Neural progenitor cell (in vitro differentiated cells): ENCODE results near the gene MAGI1. TPM values are rescaled to one million over a fixed set of nuclear protein-coding genes. Genes with fewer than 3 reads are reported as not detected.
A peak's percentile ranks its signal among the peaks of the same experiment; 100 is the strongest.

Source experiments
- DNase-seq: peaks from one replicate; pipeline ENCODE4 v3.0.0-alpha.2; 2016; ENCODE audit warnings: low spot score
- H2AFZ ChIP-seq: fragments of 200-600 bp; sonication (generic); replicated peaks from 2 replicates; pipeline ENCODE4 v1.6.1; 2016; ENCODE audit warnings: antibody characterized with exemption
- H3F3A ChIP-seq: fragments of 200-600 bp; sonication (generic); 2 replicates; pipeline ENCODE4 v1.6.1; 2016; ENCODE audit warnings: antibody characterized with exemption, low read depth
- H3K27ac ChIP-seq: fragments of 200-600 bp; sonication (generic); 2 replicates; pipeline ENCODE4 v1.5.1; 2016; ENCODE audit warnings: mild to moderate bottlenecking
- H3K27me3 ChIP-seq: fragments of 200-600 bp; sonication (generic); 2 replicates; pipeline ENCODE4 v1.6.1; 2016; ENCODE audit warnings: mild to moderate bottlenecking, moderate library complexity
- H3K36me3 ChIP-seq: fragments of 200-600 bp; sonication (generic); 2 replicates; pipeline ENCODE4 v1.5.1; 2016
- H3K4me1 ChIP-seq: fragments of 200-600 bp; sonication (generic); 2 replicates; pipeline ENCODE4 v1.6.1; 2016; ENCODE audit warnings: mixed run types
- H3K4me2 ChIP-seq: fragments of 200-600 bp; sonication (generic); 2 replicates; pipeline ENCODE4 v1.6.1; 2016
- H3K4me3 ChIP-seq: fragments of 200-600 bp; sonication (generic); 2 replicates; pipeline ENCODE4 v1.5.1; 2016
- H3K79me2 ChIP-seq: fragments of 200-600 bp; sonication (generic); 2 replicates; pipeline ENCODE4 v1.6.1; 2016; ENCODE audit warnings: low read depth
- H3K9ac ChIP-seq: fragments of 200-600 bp; sonication (generic); 2 replicates; pipeline ENCODE4 v1.6.1; 2016
- H3K9me3 ChIP-seq: fragments of 200-600 bp; sonication (generic); 2 replicates; pipeline ENCODE4 v1.5.1; 2016; ENCODE audit warnings: low read depth
- H4K20me1 ChIP-seq: fragments of 200-600 bp; sonication (generic); 2 replicates; pipeline ENCODE4 v1.6.1; 2016; ENCODE audit warnings: low read depth
- H3K27ac Mint-ChIP-seq: 3 replicates; pipeline ENCODE4 v1.8.0; 2021; ENCODE audit warnings: mixed read lengths
- H3K27me3 Mint-ChIP-seq: 2 replicates; pipeline ENCODE4 v1.8.0; 2022; ENCODE audit warnings: low read depth, mild to moderate bottlenecking, inconsistent platforms, moderate library complexity, mixed read lengths; ENCODE audit not compliant: insufficient read depth
- H3K36me3 Mint-ChIP-seq: 3 replicates; pipeline ENCODE4 v1.8.0; 2021; ENCODE audit warnings: mixed read lengths
- H3K4me1 Mint-ChIP-seq: 3 replicates; pipeline ENCODE4 v1.8.0; 2021; ENCODE audit warnings: mixed read lengths
- H3K4me3 Mint-ChIP-seq: 3 replicates; pipeline ENCODE4 v1.8.0; 2021; ENCODE audit warnings: mild to moderate bottlenecking, moderate library complexity, mixed read lengths
- H3K9me3 Mint-ChIP-seq: 3 replicates; pipeline ENCODE4 v1.8.0; 2020; ENCODE audit warnings: mixed read lengths
- EZH2 ChIP-seq: fragments of 200-600 bp; sonication (generic); IDR thresholded peaks from 2 replicates; pipeline ENCODE4 v1.6.1; 2017; ENCODE audit warnings: antibody characterized with exemption, mild to moderate bottlenecking, moderate library complexity
- EZH2phosphoT487 ChIP-seq: fragments of 200-600 bp; sonication (generic); IDR thresholded peaks from 2 replicates; pipeline ENCODE4 v1.6.1; 2017; ENCODE audit warnings: antibody characterized with exemption
- total RNA-seq: library from RNA; depleted of rRNA; stranded (reverse); fragments of >200 nt; gene quantifications from 2 replicates; pipeline ENCODE4 v1.2.3, GENCODE V29; 2015; ENCODE audit warnings: low replicate concordance
- TF ChIP-seq, protein P1 (sequence below): fragments of 200-600 bp; sonication (generic); IDR thresholded peaks from 2 replicates; pipeline ENCODE4 v1.5.1; 2017; ENCODE audit warnings: antibody characterized with exemption, mild to moderate bottlenecking

The MAGI1 gene
- total RNA-seq, 1 donor from 2014 or later: 40.6 TPM

DNA sequence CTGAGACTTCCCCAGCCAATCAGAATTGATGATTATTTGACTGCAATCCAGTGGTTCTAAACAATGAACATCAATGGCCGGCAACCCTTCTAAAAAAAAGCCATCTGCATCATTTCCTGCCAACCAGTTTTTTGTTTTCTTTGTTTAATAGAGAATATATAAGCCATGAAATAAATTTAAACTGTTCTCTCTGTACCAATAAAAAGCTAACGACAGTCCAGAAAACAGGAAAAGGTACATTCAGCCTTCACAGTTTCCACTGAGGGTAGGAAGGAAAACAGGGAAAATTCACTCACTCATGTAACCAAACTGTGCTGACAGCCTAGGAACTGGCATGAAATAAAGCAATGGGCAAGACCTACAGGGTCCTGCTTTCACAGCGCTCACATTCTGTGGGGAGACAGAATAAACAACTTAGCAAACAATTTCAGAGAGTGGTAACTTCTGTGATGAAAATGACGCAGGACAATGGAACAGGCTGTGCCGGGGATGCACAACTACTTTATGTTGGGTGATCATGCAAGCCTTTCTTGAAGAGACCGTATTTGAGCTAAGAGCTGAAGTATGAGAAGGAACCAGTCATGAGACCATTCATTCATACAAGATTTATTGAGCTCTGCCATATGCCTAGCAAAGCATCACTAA is 630.1 kb downstream of the MAGI1 start:
- H3K9me3 Mint-ChIP-seq: no peaks in the 10 kb centered on the region
- no peak overlapping the region for H3K4me3 ChIP-seq
- H3F3A ChIP-seq: peaks cover 26% of the 10 kb centered on the region
- no peak overlapping the region for H3K9ac ChIP-seq
- H3K9me3 ChIP-seq: no peaks in the 10 kb centered on the region
- H3K36me3 ChIP-seq: no peaks in the 10 kb centered on the region
- H3K4me3 Mint-ChIP-seq: no peak overlapping the region
- H4K20me1 ChIP-seq: no peaks in the 10 kb centered on the region
- H3K4me2 ChIP-seq: peak overlapping the region; percentile 31
- peaks cover 22% of the 10 kb centered on the region for H3K4me1 ChIP-seq
- DNase-seq: no peak
- TF ChIP-seq EZH2: no peak
- TF ChIP-seq, protein P1, sequence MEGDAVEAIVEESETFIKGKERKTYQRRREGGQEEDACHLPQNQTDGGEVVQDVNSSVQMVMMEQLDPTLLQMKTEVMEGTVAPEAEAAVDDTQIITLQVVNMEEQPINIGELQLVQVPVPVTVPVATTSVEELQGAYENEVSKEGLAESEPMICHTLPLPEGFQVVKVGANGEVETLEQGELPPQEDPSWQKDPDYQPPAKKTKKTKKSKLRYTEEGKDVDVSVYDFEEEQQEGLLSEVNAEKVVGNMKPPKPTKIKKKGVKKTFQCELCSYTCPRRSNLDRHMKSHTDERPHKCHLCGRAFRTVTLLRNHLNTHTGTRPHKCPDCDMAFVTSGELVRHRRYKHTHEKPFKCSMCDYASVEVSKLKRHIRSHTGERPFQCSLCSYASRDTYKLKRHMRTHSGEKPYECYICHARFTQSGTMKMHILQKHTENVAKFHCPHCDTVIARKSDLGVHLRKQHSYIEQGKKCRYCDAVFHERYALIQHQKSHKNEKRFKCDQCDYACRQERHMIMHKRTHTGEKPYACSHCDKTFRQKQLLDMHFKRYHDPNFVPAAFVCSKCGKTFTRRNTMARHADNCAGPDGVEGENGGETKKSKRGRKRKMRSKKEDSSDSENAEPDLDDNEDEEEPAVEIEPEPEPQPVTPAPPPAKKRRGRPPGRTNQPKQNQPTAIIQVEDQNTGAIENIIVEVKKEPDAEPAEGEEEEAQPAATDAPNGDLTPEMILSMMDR: no peak
- no peak for TF ChIP-seq EZH2phosphoT487
- peak overlapping the region; percentile 53 for H3K27ac ChIP-seq
- H3K27me3 ChIP-seq: no peaks in the 10 kb centered on the region
- H3K36me3 Mint-ChIP-seq: no peaks in the 10 kb centered on the region
- H3K27me3 Mint-ChIP-seq: peaks cover 2% of the 10 kb centered on the region
- H2AFZ ChIP-seq: no peak overlapping the region
- peaks cover 13% of the 10 kb centered on the region for H3K4me1 Mint-ChIP-seq
- no peak overlapping the region for H3K27ac Mint-ChIP-seq
- H3K79me2 ChIP-seq: peaks cover 12% of the 10 kb centered on the region

DNA sequence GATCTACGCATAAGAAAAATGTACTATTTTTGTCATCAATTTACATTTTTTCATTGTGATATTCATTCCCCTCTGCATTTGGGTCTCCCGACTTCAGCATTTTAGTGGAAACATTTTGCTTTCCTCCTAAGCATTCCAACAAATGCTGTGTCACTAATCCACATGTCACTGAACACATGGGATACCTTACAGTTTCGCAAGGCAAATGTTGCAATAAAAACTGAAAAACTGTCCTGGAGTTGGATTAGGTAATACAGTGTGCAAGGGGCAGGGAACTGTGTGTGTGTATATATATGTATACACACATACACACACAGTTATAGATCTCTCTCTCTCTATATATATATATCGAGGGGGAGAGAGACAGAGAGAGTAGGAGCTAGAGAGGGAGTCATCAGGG is 632.2 kb downstream of the MAGI1 start:
- peaks cover 38% of the 10 kb centered on the region for H3K4me1 ChIP-seq
- peaks cover 3% of the 10 kb centered on the region for H4K20me1 ChIP-seq
- TF ChIP-seq, protein P1: no peak
- TF ChIP-seq EZH2phosphoT487: no peak
- no peak for TF ChIP-seq EZH2
- no peak overlapping the region for H3K27ac ChIP-seq
- DNase-seq: no peak
- no peaks in the 10 kb centered on the region for H3K27me3 ChIP-seq
- no peaks in the 10 kb centered on the region for H3K9me3 ChIP-seq
- H3K4me3 Mint-ChIP-seq: no peak overlapping the region
- peaks cover under 1% of the 10 kb centered on the region for H3K27me3 Mint-ChIP-seq
- peaks cover 41% of the 10 kb centered on the region for H3F3A ChIP-seq
- no peak overlapping the region for H3K9ac ChIP-seq
- no peaks in the 10 kb centered on the region for H3K9me3 Mint-ChIP-seq
- peaks cover 28% of the 10 kb centered on the region for H3K4me1 Mint-ChIP-seq
- no peak overlapping the region for H3K4me3 ChIP-seq
- H3K36me3 ChIP-seq: no peaks in the 10 kb centered on the region
- H3K79me2 ChIP-seq: peaks cover 12% of the 10 kb centered on the region
- H2AFZ ChIP-seq: no peak overlapping the region
- no peak overlapping the region for H3K4me2 ChIP-seq
- H3K36me3 Mint-ChIP-seq: no peaks in the 10 kb centered on the region
- H3K27ac Mint-ChIP-seq: no peak overlapping the region

- Mint-ChIP-seq H3K9me3 (no peaks in the 10 kb centered on the region), H3K4me3 (no peak overlapping the region), H3K4me1 (peaks cover 36% of the 10 kb centered on the region), H3K36me3 (no peaks in the 10 kb centered on the region), H3K27ac (no peak overlapping the region), H3K27me3 (peaks cover 6% of the 10 kb centered on the region)
- Histone ChIP-seq H2AFZ (no peak overlapping the region), H4K20me1 (peaks cover 20% of the 10 kb centered on the region), H3K4me2 (peak overlapping the region; percentile 79), H3K9ac (no peak overlapping the region), H3K4me3 (no peak overlapping the region), H3K36me3 (no peaks in the 10 kb centered on the region), H3K4me1 (peaks cover 49% of the 10 kb centered on the region), H3K9me3 (no peaks in the 10 kb centered on the region), H3K27me3 (no peaks in the 10 kb centered on the region), H3K27ac (peak overlapping the region; percentile 78), H3F3A (peaks cover 52% of the 10 kb centered on the region), H3K79me2 (peaks cover 10% of the 10 kb centered on the region)
- TF ChIP-seq, protein P1: no peak
- TF ChIP-seq EZH2phosphoT487 (no peak), EZH2 (no peak)
- no peak for DNase-seq
These were observed 636.1 kb downstream of the MAGI1 start for GRCh38 chr3:65402597-65402996.
